Neuron (in vitro differentiated cells): Measurements from ENCODE around the gene NLE1.

Source experiments
- H2AFZ ChIP-seq: one replicate; pipeline ENCODE4 v1.6.1; 2013; ENCODE audit warnings: low read depth, mild to moderate bottlenecking, inconsistent platforms, low read length, moderate library complexity
- H3K27me3 ChIP-seq: one replicate; pipeline ENCODE4 v1.6.1; 2013; ENCODE audit warnings: low read length; ENCODE audit not compliant: insufficient read depth
- H3K36me3 ChIP-seq: one replicate; pipeline ENCODE4 v1.6.1; 2013; ENCODE audit warnings: low read length; ENCODE audit not compliant: insufficient read depth
- H3K4me1 ChIP-seq: one replicate; pipeline ENCODE4 v1.6.1; 2013; ENCODE audit warnings: low read length; ENCODE audit not compliant: insufficient read depth
- H3K4me3 ChIP-seq: 2 replicates; pipeline ENCODE4 v1.5.1; 2013; ENCODE audit warnings: mild to moderate bottlenecking, low read length, moderate library complexity
- H3K9me3 ChIP-seq: one replicate; pipeline ENCODE4 v1.6.1; 2013; ENCODE audit warnings: low read length

The NLE1 gene

DNA sequence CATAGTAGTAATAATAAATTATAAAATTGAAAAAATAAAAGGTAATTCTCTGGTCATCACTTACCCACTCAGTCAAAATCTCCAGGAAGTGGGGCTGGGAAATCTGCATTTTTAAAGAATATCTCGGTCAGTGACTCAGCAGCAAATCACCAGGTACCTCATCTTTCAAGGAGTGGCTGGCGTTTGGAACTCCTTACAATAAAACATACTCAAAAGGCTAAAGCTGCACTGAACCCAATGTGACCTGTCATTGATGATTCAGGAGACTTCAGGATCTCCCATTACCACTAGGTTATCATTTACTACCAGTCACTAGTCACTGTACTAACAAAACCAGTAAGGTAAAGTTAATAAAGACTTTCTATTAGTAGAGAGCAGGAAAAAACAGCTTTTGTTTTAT is 57.1 kb downstream of the NLE1 start:
- Histone ChIP-seq H3K4me3 (no peak overlapping the region), H3K4me1 (peaks cover 24% of the 10 kb centered on the region), H2AFZ (no peak overlapping the region), H3K9me3 (no peaks in the 10 kb centered on the region), H3K36me3 (no peaks in the 10 kb centered on the region), H3K27me3 (no peaks in the 10 kb centered on the region)

DNA sequence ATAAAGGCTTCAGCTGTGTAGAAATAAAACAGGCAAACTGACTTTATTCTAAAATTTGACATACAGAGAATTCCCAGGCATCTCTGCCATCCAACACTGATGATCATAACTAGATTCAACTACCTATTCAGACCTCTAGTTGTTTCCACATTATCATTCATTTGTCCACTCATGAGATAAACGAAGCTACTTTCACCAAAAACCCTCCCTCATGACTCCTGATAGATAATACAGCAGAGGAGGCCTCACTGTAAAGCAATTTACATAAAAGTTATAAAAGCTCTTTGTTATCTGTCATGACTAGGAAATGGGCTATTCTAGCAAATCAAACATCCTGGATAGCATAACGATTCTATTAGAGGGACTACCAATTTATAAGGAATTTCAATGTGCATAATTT is 59.0 kb downstream of the NLE1 start:
- Histone ChIP-seq H3K9me3 (no peaks in the 10 kb centered on the region), H3K4me1 (peaks cover 23% of the 10 kb centered on the region), H3K4me3 (no peak overlapping the region), H3K36me3 (no peaks in the 10 kb centered on the region), H2AFZ (no peak overlapping the region), H3K27me3 (no peaks in the 10 kb centered on the region)

DNA sequence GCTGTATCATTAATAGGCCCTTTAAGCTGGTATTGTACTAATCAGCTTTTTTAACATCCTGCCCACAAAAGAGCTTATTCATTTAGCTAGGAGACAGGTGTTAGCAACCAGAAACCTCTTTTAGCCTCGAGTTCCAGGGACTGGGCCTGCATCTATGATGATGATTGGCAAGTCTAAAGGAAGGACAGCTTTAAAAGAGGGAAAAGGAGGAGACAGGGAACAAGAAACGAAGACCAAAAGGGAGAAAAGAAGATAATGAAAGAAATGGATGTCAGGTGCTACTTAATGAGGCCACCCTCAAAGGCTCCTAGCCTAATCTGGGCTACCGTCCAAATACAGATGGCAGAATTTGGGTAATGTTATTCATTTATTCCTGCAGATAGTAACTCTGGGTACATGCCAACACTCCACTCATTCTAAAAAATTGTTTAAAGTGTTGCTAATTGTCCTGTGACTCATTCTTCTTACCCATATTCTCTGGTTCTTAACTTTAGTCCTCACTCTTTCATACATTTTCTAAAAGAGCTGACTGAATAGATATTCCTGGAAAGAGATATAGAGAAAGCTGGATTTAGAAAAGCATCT is 59.9 kb downstream of the NLE1 start:
- Histone ChIP-seq H3K36me3 (no peaks in the 10 kb centered on the region), H2AFZ (no peak overlapping the region), H3K27me3 (no peaks in the 10 kb centered on the region), H3K4me1 (peaks cover 14% of the 10 kb centered on the region), H3K4me3 (no peak overlapping the region), H3K9me3 (no peaks in the 10 kb centered on the region)

DNA sequence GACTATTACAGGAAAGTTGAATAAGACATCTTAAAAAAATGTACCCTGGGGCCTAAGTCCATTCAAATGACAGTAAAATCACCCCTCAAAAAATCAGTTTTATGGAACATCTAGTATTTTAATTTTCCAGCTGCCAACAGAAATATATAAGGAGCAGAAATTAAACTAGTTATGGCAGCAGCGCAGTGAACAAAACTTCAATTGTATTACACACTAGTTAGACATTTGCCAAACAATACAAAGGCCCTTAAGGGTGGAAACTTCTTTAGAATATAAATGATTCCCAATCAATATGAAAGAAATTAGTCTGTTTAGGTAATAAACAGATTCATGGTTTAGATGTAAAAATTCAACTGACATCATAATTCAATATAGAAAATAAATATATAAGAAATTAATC is 60.5 kb downstream of the NLE1 start:
- Histone ChIP-seq H3K36me3 (no peaks in the 10 kb centered on the region), H3K27me3 (no peaks in the 10 kb centered on the region), H3K4me3 (no peak overlapping the region)

DNA sequence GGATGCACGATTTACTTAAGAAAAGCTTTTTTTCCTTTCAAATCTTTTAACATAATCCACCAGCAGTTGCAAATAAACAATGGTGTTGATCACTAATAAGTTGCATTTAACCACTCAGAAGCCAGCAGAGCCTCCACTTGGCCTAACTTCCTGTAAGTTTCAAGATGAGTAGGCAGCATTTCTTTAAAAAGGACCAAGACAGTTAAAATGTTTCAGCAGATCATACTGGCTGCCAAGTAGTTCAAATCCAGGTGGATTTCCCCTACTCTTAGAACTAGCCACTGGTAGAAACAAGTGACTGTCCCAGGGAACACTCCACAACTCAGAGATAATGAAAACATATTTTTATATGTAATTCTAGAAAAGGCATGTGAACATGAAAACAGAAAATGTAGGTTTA is 61.6 kb downstream of the NLE1 start:
- H2AFZ ChIP-seq, result no peak overlapping the region
- peaks cover 9% of the 10 kb centered on the region for H3K4me1 ChIP-seq
- H3K9me3 ChIP-seq, result no peaks in the 10 kb centered on the region
- H3K36me3 ChIP-seq, result no peaks in the 10 kb centered on the region
- no peaks in the 10 kb centered on the region for H3K27me3 ChIP-seq
- H3K4me3 ChIP-seq, result no peak overlapping the region

More for the DNA sequence above, 60.5 kb downstream of the NLE1 start:
- H2AFZ ChIP-seq, result no peak overlapping the region
- H3K9me3 ChIP-seq, result no peaks in the 10 kb centered on the region
- peaks cover 9% of the 10 kb centered on the region for H3K4me1 ChIP-seq

DNA sequence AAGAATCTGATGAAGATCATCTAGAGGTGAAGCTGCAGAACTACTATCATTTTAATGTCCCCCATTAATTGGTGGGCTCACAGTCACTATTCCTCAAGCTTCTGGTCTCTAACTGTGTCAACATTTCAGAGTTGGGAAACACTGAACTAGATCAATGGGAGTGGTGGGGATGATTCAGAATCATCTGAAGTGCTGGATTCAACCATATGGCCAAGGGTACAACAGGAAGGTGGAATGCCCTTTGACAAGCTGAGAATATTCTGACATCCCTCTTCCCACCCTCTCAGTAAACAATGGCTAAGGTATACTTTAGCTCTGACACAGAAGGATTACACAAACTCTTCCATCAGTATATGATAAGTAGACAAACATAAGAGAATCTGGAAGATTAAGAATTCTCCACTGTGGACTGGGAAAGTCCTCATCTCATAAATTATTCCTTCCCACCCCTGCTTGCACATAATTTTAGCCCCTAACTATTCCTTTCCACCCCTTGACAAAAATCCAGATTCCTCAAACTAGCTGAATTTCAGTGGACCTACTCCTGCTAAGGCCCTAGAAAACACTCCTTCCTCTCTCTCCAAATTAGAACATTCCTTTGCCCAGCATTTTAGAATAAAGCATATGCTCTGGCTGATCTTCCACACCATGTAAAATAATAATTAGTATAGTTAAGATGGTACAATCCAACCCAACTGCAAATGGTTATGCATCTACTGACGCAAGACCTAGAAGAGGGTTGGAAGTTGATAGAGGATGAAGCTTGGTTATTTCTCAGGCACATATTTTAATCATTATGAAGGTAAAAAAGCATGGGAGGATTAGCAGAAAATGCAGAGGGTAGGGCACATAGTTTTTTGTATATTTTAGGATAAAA is 62.3 kb downstream of the NLE1 start:
- H3K27me3 ChIP-seq, result no peaks in the 10 kb centered on the region
- no peak overlapping the region for H2AFZ ChIP-seq
- no peaks in the 10 kb centered on the region for H3K36me3 ChIP-seq
- no peaks in the 10 kb centered on the region for H3K9me3 ChIP-seq
- H3K4me1 ChIP-seq, result peaks cover 15% of the 10 kb centered on the region
- H3K4me3 ChIP-seq, result no peak overlapping the region
